GM18526 (cell line): ENCODE measurements around the gene TMEM214.

Experiments used
- POLR2A ChIP-seq: IDR thresholded peaks from 3 replicates; pipeline ENCODE4 v1.6.1; 2011; ENCODE audit not compliant: insufficient read length; ENCODE audit errors: extremely low read depth

TMEM214 gene

GRCh38 chr2:27003857-27004256 lies 28.9 kb upstream of the TMEM214 start:
- TF ChIP-seq POLR2A: no peak

GRCh38 chr2:27006602-27007415 lies 26.0 kb upstream of the TMEM214 start:
- no peak for TF ChIP-seq POLR2A

- TF ChIP-seq POLR2A: no peak
Observed at GRCh38 chr2:27007416-27008374, 25.1 kb upstream of the TMEM214 start.

- TF ChIP-seq POLR2A: no peak
Observed at GRCh38 chr2:27008678-27009077, 24.1 kb upstream of the TMEM214 start.

GRCh38 chr2:27009083-27009482 lies 23.7 kb upstream of the TMEM214 start:
- no peak for TF ChIP-seq POLR2A

- TF ChIP-seq POLR2A: no peak
Observed at GRCh38 chr2:27009716-27010115, 23.0 kb upstream of the TMEM214 start.

- TF ChIP-seq POLR2A: no peak
Observed at GRCh38 chr2:27010139-27010538, 22.6 kb upstream of the TMEM214 start.

GRCh38 chr2:27013738-27014137 lies 19.0 kb upstream of the TMEM214 start:
- no peak for TF ChIP-seq POLR2A

GRCh38 chr2:27014771-27015433 lies 17.9 kb upstream of the TMEM214 start:
- TF ChIP-seq POLR2A: no peak

- TF ChIP-seq POLR2A: no peak
Observed at GRCh38 chr2:27016801-27017325, 15.9 kb upstream of the TMEM214 start.

GRCh38 chr2:27018142-27018541 lies 14.6 kb upstream of the TMEM214 start:
- no peak for TF ChIP-seq POLR2A

GRCh38 chr2:27019459-27019858 lies 13.3 kb upstream of the TMEM214 start:
- no peak for TF ChIP-seq POLR2A

GRCh38 chr2:27019931-27020855 lies 12.6 kb upstream of the TMEM214 start:
- TF ChIP-seq POLR2A: no peak

GRCh38 chr2:27021253-27022049 lies 11.3 kb upstream of the TMEM214 start:
- no peak for TF ChIP-seq POLR2A

GRCh38 chr2:27023740-27024139 lies 9.0 kb upstream of the TMEM214 start:
- TF ChIP-seq POLR2A: no peak
